ENCODE measurements around the gene SP5.
A peak's percentile ranks its signal among the peaks of the same experiment; 100 is the strongest.
"Not testable (repeated sequence)": the region's sequence is repeated elsewhere in the genome, so short reads cannot be mapped to it uniquely, and the experiment has no call there.

SP5 gene

DNA sequence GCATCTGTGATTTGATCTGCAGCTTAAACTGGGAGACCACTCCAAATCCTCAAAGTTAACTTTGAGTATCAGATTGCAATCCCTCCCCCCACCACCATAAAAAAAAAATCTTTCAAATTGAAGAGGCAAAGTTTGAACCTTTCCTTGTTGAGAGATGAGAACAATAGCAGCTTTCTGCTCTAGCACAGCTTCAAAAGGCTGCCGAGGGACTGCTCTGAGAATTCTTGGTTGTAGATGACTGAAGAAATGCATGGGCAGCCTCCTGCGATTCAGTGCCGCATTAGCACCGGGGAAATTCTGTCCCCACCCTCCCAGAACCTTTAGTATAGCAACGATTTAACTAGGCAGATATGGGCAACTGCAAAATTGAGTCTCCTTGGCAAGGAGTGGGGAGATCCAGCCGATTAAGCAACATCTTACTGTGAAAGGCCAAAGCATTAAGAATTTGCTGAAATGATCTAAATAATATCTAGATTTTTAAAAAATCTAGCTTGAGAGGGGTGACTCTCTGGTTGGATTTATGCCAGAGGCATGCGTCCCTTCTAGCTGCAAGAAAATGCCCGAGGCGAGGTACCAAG, 3.9 kb upstream of the SP5 start:
- DNase-seq, result no peak

DNA sequence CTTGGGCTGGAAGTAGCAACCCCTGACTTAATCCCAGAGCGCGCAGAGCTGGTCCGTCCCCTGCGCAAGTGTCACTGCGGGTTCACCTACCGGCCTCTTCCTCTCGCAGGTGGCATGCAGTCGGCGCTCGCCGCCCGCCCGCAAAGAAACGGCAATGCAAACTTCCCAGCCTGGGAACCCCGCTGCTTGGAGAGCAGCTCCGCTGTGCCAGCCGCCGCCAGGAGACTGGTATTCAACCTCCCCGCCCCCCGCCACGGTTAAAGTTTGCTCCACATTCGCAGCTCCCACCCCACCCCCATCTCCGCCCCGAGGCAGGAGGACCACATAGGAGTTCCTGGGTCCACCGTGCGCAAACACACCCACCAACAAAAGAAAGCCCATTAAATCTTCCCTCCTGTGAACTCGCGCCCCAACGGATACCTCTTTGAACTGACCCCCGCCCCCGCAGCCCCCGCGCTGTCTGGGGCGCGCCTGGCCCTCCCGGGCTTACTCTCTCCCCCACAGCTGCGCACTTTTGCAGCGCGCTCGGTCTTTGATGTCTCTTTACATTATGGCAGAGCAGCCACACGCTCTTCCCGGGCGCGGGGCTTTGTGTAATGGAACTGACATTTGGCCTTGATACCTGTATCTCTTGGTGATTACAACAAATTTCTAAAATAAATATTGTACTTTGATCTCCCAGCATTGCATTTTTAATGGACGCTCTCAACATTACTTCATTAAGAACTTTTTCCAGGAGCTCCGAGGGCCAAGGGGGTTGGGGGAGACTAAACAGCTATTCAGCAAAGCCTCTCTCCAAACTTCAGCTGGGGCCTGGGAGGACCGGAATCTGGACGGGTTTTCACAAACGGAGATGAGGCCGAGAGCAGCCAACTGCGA, 3.1 kb upstream of the SP5 start:
- DNase-seq, result no peak

DNA sequence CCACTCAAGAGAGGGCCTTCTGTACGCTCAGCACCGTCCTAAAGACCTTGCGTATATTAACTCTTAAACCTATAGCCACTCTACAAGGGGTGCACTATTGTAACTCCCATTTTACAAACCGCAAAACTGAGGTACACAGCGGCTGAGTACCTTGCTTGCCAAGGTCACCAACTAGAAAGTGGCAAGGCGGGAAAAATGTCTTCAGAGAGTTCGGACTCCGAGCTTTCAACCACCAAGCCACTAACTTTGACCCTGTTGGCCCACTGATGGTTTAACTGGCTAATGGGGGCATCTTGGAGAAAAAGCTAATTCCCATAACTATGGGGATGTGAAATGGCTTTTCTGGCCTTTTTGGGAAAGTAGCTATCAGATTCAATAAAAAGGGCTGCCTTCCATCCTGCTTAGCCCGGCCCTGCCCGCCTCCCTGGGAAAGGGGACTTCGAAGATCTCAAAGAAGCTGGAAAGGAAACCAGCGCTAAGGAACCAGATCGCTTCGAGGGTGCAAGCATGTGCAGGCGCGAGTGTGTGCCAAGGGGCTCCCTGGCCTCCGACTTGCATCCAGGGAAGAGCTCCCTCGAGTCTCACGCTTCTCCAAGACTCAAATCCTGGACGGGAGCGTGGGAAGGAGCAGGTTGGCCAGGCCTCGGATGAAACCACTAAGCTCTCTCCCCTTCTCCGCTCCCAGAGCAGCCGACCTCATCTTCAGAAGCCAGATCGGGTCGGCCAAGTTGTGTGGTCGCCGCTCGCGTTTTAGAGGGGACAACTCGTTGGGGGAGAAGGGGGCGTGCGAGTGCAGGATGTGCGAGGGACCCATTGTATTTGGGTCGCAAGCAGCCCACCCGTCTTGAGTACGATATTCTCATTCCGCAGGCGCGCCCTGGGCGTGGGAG, 2.2 kb upstream of the SP5 start:
- no peak for DNase-seq

DNA sequence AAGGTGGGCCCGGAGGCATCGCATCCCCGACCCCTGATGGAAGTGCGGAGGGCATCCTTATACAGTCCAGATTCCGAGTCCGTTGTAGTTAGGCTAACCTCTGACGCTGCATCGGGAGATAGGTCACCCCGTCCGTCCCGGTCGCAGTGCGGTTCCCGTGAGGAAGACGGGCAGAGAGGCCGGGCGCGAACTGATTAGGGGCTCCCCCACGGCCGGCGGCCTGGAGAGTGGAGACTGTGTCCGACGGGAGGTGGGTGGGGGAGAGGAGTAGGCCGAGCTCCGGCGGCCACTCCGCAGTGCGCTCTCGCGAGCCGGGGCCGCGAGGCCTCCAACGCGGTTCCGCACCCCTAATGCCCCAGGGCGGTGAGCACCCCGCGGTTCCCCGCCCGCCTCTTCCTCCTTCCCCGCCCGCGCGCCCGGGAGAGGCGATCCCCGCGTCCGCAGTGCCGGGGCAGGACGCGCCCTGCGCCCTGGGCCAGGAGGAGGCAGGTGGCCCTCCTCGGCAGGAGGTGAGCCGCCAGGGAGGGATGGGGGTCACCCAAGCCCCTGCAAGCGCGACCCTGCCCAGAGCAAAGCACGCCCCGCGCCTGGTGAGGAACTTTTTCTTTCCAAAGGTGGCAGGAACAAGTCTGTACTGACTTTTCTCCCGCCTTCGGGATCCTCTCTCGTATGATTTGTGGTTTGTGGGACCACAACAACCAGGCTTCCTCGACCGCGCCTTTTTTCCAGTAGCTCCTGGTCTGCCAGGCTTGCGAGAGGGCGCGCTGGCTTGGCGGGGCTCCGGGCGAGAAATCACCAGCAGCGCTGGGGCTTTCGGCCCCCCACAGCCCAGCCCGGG, 1.4 kb upstream of the SP5 start:
- no peak for DNase-seq

DNA sequence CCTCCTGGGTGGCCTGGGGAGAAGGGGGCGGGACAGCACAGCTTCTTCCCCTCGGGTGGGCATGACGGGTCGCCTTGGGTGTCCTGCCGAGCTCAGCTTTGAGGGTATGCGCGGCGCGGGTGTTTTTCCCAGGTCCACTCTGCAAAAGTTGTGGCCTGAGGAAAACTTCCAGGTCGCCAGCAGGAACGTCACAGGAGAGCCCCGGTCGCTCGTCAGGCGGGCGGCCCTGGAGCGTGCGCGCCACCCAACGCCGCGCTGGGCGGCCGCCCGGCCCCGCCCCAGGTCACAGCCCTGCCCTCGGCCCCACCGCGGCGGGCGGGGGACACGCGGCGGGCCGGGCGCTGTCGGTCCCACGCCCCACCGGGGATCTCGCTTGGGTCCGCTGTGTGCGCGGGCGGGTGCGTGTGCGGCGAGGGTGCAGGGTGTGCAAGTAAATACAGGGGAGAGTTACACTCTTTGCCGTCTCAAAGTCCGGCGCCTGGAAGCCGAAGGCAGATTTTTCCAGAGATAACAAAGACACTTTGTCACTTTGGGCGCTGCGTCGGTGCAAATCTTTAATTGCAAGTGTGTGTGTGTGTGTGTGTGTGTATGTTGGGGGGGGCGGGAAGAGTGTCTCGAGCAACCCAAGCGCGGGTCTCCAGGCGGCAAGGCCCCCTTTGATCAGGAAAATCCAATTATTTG, 616 bp upstream of the SP5 start:
- DNase-seq, result peak in 1 of 2 donors; percentile 6

DNA sequence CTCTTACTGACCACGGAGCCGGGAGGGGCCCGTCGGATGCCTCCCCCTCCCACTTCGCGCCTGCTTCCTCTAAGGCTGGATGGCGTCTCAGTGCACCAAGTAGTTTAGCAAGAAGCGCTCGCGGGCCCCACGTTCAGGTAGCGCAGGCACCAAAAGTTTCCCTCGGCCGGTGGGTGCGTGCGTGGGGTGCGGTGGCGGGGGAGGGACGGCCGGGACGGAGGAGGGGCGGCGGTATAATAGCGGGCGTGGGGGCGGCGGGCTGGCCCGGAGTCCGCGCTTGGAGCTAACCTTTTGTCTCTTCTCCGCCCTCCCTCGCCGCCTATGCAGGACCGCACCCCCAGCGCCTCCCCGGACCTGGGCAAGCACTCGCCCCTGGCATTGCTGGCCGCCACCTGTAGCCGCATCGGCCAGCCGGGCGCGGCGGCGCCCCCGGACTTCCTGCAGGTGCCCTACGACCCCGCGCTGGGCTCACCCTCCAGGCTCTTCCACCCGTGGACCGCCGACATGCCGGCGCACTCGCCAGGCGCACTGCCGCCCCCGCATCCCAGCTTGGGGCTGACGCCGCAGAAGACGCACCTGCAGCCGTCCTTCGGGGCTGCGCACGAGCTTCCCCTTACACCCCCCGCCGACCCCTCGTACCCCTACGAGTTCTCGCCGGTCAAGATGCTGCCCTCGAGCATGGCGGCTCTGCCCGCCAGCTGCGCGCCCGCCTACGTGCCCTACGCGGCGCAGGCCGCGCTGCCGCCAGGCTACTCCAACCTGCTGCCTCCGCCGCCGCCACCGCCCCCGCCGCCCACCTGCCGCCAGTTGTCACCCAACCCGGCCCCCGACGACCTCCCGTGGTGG, 1.0 kb downstream of the SP5 start:
- peak in 1 of 2 donors; percentile 18 for DNase-seq

DNA sequence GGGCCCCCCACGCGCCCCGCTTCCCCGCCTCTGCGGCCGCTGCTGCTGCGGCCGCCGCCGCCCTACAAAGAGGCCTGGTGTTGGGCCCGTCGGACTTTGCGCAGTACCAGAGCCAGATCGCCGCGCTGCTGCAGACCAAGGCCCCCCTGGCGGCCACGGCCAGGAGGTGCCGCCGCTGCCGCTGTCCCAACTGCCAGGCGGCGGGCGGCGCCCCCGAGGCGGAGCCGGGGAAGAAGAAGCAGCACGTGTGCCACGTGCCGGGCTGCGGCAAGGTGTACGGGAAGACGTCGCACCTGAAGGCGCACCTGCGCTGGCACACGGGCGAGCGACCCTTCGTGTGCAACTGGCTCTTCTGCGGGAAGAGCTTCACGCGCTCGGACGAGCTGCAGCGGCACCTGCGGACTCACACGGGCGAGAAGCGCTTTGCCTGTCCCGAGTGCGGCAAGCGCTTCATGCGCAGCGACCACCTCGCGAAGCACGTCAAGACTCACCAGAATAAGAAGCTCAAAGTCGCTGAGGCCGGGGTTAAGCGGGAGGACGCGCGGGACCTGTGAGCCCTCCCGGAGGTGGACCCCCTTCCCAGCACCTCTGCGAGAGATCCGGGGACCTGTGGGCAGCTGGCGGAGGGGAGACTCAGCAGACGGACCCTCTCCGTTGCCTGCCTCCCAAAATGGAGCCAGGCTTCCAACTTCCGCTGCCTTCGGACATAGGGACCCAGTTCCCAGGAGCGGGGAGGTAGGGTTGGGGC, 1.9 kb downstream of the SP5 start:
- peak; percentile 29 to 41 for DNase-seq

DNA sequence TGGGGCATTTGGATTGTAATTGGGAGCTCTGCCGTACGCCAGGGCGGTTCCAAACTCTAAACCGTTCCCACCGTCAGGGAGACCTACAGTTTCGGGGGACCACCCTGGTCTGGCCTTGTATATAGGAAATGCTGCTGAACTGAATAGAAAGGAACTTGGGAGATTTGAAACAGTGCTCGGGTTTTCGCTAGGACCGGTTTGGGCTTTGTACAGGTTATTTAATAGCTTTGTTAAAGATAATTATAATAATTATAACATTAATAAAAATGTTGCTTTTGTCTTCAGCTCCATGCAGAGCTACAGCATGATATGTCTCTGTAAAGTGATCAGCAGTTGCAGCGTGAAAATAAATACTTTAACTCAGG, 2.4 kb downstream of the SP5 start:
- no peak for DNase-seq

DNA sequence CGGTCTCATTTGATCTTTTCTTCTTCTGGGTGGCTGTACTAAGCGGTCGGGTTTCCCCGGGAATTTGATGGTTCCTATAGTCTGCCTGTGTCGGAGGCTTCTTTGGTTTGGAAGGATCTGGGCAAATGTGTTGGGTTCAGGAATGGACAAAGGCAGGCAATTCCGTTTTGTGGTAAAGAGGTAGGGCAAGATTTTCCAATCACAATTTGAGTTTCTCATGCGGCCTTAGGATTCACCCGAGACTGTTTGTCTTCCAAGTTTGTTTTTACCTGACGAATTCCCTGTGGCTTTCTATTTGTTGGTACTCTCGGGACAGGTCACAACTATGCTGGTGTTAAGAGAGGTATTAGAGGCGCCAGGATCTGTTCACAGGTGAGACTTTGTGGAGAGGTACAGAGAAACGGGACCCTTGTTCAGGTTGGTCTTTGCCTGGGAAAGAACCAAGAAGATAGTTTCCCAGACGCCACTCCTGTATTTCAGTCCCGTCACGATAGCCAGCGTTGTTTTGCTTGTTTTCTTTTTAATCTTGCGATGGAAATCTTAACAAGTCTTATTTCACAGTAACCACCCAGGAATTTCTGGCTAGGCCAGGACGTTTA, 3.0 kb downstream of the SP5 start:
- no peak for DNase-seq

DNA sequence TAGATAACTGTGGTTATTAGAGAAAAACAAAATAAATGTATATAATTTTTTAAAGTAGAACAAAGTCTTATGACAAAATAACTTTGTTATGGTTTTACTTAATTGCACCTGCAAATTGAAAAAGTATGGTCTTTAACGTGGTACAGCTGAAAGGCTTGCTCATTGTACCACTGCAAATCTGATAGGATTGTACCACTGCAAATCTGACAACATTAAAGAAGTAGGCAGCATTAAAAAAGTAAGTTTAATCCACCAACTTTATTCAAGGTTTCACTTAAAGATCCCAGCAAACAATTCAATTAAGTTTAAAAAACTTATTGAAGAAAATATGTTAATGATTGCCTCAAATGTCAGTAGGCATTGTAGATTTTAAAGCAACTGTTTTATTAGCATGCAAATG, 4.7 kb downstream of the SP5 start:
- no peak for DNase-seq

DNA sequence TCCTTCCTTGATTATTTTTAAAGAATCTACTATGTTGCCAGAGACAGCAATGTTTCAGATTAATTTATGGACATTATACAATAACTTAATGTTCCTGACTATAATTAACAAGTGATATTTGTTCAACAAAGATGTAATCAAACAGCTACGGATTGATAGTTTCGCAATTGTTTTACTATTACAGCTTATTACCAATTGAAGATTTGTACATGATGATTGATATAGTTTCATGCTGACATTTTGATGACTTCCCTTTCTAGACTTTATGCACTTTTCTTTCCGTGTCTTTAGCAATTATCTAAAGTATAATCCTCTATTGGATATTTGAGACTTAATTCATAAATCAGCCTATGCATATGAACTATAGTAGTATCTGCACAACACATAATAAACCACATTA, 6.5 kb downstream of the SP5 start:
- DNase-seq, result no peak

DNA sequence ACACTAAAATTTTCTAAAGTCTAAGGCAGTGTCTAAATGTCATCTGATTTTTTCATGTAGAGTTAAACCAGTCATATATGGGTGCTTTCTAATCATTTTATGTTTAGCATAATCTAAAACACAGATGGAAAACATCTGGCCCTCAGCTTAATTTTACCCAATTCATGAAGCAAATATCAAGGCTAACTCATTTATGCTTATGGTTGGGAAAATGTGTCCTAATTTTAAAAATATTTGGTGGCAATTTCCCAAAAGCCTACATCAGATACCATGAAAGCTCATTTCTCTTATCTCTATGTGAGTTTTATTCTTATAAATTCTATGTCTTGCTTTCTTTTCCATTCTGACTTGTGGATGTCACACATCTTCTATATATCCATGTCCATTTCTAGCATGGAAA, 7.2 kb downstream of the SP5 start:
- DNase-seq, result no peak

DNA sequence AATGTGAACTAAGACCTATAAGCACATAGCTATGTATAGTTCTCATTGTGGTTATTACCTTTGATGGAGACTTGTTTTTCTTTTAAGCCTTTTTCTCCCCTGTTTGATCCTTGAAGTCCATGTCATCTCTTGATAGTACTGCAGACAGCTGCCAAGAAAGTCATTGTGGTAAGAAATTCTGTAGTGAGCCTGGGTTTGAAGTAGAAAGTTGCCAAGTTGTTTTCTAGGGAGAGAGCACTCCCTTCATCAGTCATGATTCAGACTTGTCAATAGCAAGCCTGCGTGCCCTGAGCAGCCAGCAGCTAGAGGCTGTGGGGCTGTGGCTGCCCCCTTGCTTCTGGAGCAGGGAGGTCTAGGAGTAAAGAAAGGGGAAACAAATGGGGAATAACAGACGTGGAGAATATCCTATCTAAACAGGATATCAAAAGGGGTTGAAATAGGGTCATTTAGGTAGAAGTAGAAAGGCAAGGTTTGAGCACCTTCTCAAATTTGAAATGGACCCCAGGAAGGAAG, 8.4 kb downstream of the SP5 start:
- DNase-seq, result no peak

DNA sequence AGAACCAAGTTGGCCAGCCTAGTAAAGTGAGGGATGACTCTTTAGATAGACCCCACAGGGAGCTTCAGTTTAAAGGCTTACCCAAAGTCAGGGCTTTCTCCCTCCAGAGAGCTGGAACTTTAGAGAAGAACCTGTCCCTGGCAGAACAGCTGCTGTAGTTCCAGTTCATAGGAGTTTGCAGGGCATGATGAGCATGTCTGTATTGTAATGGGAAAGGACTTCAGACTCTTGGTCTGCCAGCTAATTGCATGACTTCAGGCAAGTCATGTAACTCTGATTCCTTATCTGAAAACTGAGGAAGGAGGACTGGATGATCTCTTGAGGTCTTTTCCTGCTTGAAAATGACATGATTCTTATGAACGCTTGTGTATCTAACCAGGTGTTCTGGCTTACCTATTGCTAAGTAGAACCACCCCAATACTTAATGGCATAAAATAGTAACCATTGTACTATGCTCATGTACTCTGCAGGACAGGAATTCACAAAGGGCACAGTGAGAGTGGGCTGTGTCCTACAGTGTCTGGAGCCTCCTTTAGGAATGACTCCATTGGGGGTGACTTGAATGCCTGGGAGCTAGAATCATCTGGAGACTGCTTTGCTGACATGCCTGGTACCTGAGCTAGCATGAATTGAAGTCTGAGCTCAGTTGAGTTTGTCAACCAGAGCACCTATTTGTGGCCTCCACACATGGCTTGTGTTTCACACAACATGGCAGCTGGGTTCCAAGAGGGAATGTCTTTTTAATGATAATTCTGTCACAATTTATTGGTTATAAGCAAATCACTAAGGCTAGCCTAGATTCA, 18.9 kb downstream of the SP5 start:
- no peak for DNase-seq

DNA sequence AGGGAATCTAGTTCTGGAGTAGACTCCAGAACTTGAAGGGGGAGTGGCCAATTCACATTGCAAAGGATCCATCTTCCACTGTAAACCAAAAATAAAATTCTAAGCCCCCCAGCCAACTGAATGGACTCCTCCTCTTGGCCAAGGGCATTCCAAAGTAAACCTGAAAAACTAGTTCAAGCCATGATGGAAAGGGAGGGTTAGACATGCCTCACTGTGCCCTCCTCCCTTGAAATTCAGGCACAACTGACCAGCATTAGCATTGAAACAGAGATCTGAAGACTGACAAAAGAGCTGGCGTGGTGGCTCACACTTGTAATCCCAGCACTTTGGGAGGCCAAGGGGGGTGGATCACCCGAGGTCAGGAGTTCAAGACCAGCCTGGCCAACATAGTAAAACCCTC, 19.5 kb downstream of the SP5 start:
- DNase-seq, result not testable (repeated sequence)

DNA sequence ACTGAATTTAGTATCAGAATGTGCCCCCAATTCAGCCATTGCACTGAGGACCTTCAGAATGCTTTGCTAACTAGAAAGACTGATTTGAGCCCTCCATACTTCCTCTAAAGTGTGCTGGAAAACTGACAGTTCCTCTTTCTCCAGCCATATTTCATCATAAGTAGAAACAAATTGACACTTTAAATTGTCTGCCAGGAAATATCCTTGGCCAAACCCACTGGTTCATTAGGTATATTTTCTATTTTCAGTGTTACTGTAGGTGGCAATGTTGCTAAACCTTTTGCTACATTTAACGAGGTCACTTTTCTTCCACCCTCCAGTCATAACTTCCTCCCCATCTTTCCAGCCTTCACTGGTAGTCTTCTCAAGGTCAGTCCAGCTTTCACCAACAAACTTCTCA, 21.5 kb downstream of the SP5 start:
- DNase-seq, result peak; percentile 44 to 78

DNA sequence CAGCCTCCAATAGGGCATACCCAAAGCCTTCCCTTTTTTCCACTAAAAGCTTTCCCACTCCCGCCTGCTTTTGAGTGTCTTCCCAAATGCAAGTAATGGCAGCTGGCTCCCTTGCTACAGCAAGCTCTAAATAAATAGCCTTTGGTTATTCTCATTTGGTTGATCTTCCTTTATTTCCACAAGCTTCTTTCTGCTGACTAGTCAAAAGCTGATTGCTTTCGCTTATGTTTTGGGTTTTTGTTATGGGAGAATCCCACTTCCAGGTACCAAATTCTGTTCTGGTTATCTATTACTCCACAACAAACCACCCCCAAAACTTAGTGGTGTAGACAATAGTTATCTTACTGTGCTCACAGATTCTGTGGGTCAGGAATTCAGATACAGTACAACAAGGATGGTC, 22.3 kb downstream of the SP5 start:
- no peak for DNase-seq

DNA sequence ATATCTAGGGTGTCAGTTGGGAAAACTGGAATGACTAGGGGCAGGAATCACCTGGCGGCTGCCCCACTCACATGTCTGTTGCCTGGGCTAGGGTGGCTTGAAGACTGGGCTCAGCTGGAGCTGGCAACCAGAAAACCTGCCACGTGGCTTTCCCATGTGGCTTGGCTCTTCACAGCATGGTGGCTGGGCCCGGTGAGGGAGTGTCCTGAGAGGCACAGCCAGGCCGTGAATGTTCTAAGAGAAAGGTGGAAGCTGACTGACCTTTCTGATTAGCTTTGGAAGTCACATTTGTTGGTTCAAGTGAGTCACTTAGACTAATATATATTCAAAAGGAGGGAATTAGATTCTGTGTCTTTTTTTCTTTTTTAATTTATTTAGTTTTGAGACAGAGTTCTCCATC, 22.7 kb downstream of the SP5 start:
- DNase-seq, result no peak

DNA sequence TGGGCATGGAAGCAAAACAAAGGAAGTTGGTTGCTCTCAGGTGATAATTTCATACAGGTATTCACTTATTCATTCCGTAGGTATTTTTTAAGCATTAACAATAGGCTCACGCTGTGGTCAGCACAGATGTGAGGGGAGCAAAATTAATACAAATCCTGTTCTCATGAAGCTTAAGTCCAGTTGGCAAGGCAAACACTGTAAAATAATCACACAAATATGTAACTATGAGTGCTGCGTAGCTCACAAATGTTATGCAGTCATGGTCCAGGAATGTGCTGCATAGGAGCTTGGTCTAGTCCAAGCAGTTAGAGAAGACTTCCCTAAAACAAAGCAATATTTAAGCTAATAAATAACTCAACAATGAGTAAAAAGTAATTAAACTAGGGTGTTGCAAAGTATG, 23.9 kb downstream of the SP5 start:
- no peak for DNase-seq

Measured in inflammatory macrophage (primary cell).